Testis (tissue), 2 donors: ENCODE data around the gene C1QTNF9B.

Source experiments
- CTCF ChIP-seq, 3 experiments: fragments of 450-650 bp in 2 of 3; fragments of 200-600 bp in 1 of 3; sonication (generic) in 1 of 3; IDR thresholded peaks; one replicate each; pipeline ENCODE4 v1.5.1; 2016 to 2019; ENCODE audit warnings: antibody characterized with exemption in 3 of 3, mild to moderate bottlenecking in 2 of 3, moderate library complexity in 1 of 3
- POLR2A ChIP-seq: fragments of 450-650 bp; IDR thresholded peaks from one replicate; pipeline ENCODE4 v1.6.1; 2017; ENCODE audit warnings: antibody characterized with exemption, mild to moderate bottlenecking, moderate library complexity

- TF ChIP-seq POLR2A (no peak), CTCF (IDR thresholded peaks at IDR 0.05) (no peak)
Measured at GRCh38 chr13:23901365-23901764, 4.1 kb upstream of the C1QTNF9B start.
